ENCODE data around the gene CAMSAP1. TPM values are rescaled to one million over a fixed set of nuclear protein-coding genes. Genes with fewer than 3 reads are reported as not detected.

CAMSAP1 gene
- total and polyA plus RNA-seq, 4 donors: 5.0 to 29.8 (median 15.1) TPM

GRCh38 chr9:135833864-135834263, 73.5 kb downstream of the CAMSAP1 start:
- no peak overlapping the region for H3K4me3 ChIP-seq
- ATAC-seq (ENCODE audit: insufficient read depth, low FRiP score) (no peak), DNase-seq (no peak)
- WGBS, 2 donors: 90 to 91% methylated on average over 3 of the region's 3 CpGs
- H3K36me3 ChIP-seq (ENCODE audit: control insufficient read depth in 4 of 4, insufficient read depth in 4 of 4, low read length in 4 of 4): peaks cover 0 to 16% (median 5%) of the 10 kb centered on the region in 4 donors
- H3K27me3 ChIP-seq (ENCODE audit: control insufficient read depth in 3 of 3, insufficient read depth in 3 of 3, low read length in 2 of 3): no peaks in the 10 kb centered on the region
- no peak overlapping the region for H3K9ac ChIP-seq (ENCODE audit: insufficient read depth in 1 of 2, low read length in 2 of 2)
- TF ChIP-seq, protein P1, sequence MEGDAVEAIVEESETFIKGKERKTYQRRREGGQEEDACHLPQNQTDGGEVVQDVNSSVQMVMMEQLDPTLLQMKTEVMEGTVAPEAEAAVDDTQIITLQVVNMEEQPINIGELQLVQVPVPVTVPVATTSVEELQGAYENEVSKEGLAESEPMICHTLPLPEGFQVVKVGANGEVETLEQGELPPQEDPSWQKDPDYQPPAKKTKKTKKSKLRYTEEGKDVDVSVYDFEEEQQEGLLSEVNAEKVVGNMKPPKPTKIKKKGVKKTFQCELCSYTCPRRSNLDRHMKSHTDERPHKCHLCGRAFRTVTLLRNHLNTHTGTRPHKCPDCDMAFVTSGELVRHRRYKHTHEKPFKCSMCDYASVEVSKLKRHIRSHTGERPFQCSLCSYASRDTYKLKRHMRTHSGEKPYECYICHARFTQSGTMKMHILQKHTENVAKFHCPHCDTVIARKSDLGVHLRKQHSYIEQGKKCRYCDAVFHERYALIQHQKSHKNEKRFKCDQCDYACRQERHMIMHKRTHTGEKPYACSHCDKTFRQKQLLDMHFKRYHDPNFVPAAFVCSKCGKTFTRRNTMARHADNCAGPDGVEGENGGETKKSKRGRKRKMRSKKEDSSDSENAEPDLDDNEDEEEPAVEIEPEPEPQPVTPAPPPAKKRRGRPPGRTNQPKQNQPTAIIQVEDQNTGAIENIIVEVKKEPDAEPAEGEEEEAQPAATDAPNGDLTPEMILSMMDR (IDR thresholded peaks at IDR 0.05; ENCODE audit: control extremely low read depth, extremely low read depth): no peak
- no peak overlapping the region for H3K27ac ChIP-seq (ENCODE audit: low read depth in 1 of 2, low read length in 1 of 2)
- peaks cover 0 to 10% (median 3%) of the 10 kb centered on the region in 4 donors for H3K9me3 ChIP-seq (ENCODE audit: control insufficient read depth in 4 of 4, insufficient read depth in 3 of 4, low read length in 3 of 4)
- H3K4me1 ChIP-seq (ENCODE audit: control insufficient read depth in 5 of 5, insufficient read depth in 5 of 5, low read length in 5 of 5): no peaks in the 10 kb centered on the region

GRCh38 chr9:135830496-135830895, 76.8 kb downstream of the CAMSAP1 start:
- Histone ChIP-seq H3K4me3 (no peak overlapping the region), H3K27me3 (ENCODE audit: control insufficient read depth in 3 of 3, insufficient read depth in 3 of 3, low read length in 2 of 3) (no peaks in the 10 kb centered on the region), H3K9ac (ENCODE audit: insufficient read depth in 1 of 2, low read length in 2 of 2) (no peak overlapping the region), H3K27ac (ENCODE audit: low read depth in 1 of 2, low read length in 1 of 2) (no peak overlapping the region), H3K9me3 (ENCODE audit: control insufficient read depth in 4 of 4, insufficient read depth in 3 of 4, low read length in 3 of 4) (peaks cover 0 to 5% (median 0%) of the 10 kb centered on the region in 4 donors), H3K4me1 (ENCODE audit: control insufficient read depth in 5 of 5, insufficient read depth in 5 of 5, low read length in 5 of 5) (no peaks in the 10 kb centered on the region), H3K36me3 (ENCODE audit: control insufficient read depth in 4 of 4, insufficient read depth in 4 of 4, low read length in 4 of 4) (peaks cover 0 to 9% (median 4%) of the 10 kb centered on the region in 4 donors)
- no peak for ATAC-seq (ENCODE audit: insufficient read depth, low FRiP score)
- TF ChIP-seq, protein P1 (IDR thresholded peaks at IDR 0.05; ENCODE audit: control extremely low read depth, extremely low read depth): no peak
- no peak for DNase-seq
- WGBS, 2 donors: 95 to 98% methylated on average over 1 of the region's 1 CpG

GRCh38 chr9:135828656-135829055, 78.7 kb downstream of the CAMSAP1 start:
- Histone ChIP-seq H3K4me3 (no peak overlapping the region), H3K27me3 (ENCODE audit: control insufficient read depth in 3 of 3, insufficient read depth in 3 of 3, low read length in 2 of 3) (no peaks in the 10 kb centered on the region), H3K36me3 (ENCODE audit: control insufficient read depth in 4 of 4, insufficient read depth in 4 of 4, low read length in 4 of 4) (peaks cover 0 to 9% (median 2%) of the 10 kb centered on the region in 4 donors), H3K4me1 (ENCODE audit: control insufficient read depth in 5 of 5, insufficient read depth in 5 of 5, low read length in 5 of 5) (no peaks in the 10 kb centered on the region), H3K9ac (ENCODE audit: insufficient read depth in 1 of 2, low read length in 2 of 2) (no peak overlapping the region), H3K27ac (ENCODE audit: low read depth in 1 of 2, low read length in 1 of 2) (no peak overlapping the region), H3K9me3 (ENCODE audit: control insufficient read depth in 4 of 4, insufficient read depth in 3 of 4, low read length in 3 of 4) (peaks cover 0 to 1% (median 0%) of the 10 kb centered on the region in 4 donors)
- DNase-seq (no peak), ATAC-seq (ENCODE audit: insufficient read depth, low FRiP score) (no peak)
- WGBS, 2 donors: 97% methylated on average over 5 of the region's 5 CpGs
- TF ChIP-seq, protein P1 (IDR thresholded peaks at IDR 0.05; ENCODE audit: control extremely low read depth, extremely low read depth): no peak

Data from lung (tissue), 12 donors.